HL-60 (cell line): ENCODE results near the gene DTX1.

ENCODE experiments used
- POLR2AphosphoS5 ChIP-seq: IDR thresholded peaks from 2 replicates; pipeline ENCODE4 v1.6.1; 2012; ENCODE audit warnings: low read depth
- TF ChIP-seq, protein P1 (sequence below): IDR thresholded peaks from one replicate; pipeline ENCODE4 v1.5.1; 2011; ENCODE audit warnings: low read length, control low read depth, inconsistent platforms; ENCODE audit not compliant: insufficient read depth
- TF ChIP-seq, protein P2 (sequence below): IDR thresholded peaks from 2 replicates; pipeline ENCODE4 v1.6.1; 2012; ENCODE audit warnings: low read depth; ENCODE audit not compliant: insufficient replicate concordance

DNA sequence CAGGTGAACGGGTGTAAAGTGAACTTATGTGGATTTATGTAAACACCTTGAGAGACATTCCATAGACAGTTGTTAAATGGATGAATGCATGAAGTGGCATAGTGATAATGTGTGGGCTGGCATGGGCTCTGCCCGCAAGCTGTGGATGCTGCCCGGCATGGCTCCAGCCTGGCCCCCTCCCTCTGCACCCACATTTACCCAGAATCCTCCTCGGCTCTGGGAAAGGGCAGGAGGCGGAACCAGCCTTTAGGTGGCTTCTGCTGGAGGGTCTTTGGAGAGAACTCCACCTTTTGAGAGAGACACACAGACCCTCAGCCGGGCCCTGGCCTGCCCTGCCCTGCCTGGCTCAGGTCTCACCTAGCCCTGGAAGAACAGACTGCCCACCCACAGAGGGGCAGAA lies 60.3 kb downstream of the DTX1 start:
- no peak for TF ChIP-seq POLR2AphosphoS5
- TF ChIP-seq, protein P1, sequence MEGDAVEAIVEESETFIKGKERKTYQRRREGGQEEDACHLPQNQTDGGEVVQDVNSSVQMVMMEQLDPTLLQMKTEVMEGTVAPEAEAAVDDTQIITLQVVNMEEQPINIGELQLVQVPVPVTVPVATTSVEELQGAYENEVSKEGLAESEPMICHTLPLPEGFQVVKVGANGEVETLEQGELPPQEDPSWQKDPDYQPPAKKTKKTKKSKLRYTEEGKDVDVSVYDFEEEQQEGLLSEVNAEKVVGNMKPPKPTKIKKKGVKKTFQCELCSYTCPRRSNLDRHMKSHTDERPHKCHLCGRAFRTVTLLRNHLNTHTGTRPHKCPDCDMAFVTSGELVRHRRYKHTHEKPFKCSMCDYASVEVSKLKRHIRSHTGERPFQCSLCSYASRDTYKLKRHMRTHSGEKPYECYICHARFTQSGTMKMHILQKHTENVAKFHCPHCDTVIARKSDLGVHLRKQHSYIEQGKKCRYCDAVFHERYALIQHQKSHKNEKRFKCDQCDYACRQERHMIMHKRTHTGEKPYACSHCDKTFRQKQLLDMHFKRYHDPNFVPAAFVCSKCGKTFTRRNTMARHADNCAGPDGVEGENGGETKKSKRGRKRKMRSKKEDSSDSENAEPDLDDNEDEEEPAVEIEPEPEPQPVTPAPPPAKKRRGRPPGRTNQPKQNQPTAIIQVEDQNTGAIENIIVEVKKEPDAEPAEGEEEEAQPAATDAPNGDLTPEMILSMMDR: no peak
- TF ChIP-seq, protein P2, sequence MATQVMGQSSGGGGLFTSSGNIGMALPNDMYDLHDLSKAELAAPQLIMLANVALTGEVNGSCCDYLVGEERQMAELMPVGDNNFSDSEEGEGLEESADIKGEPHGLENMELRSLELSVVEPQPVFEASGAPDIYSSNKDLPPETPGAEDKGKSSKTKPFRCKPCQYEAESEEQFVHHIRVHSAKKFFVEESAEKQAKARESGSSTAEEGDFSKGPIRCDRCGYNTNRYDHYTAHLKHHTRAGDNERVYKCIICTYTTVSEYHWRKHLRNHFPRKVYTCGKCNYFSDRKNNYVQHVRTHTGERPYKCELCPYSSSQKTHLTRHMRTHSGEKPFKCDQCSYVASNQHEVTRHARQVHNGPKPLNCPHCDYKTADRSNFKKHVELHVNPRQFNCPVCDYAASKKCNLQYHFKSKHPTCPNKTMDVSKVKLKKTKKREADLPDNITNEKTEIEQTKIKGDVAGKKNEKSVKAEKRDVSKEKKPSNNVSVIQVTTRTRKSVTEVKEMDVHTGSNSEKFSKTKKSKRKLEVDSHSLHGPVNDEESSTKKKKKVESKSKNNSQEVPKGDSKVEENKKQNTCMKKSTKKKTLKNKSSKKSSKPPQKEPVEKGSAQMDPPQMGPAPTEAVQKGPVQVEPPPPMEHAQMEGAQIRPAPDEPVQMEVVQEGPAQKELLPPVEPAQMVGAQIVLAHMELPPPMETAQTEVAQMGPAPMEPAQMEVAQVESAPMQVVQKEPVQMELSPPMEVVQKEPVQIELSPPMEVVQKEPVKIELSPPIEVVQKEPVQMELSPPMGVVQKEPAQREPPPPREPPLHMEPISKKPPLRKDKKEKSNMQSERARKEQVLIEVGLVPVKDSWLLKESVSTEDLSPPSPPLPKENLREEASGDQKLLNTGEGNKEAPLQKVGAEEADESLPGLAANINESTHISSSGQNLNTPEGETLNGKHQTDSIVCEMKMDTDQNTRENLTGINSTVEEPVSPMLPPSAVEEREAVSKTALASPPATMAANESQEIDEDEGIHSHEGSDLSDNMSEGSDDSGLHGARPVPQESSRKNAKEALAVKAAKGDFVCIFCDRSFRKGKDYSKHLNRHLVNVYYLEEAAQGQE: no peak
